Measurements from ENCODE around the gene CAPZA2. TPM values are rescaled to one million over a fixed set of nuclear protein-coding genes. Genes with fewer than 3 reads are reported as not detected.

The CAPZA2 gene
- total RNA-seq, 6 donors from 2014 or later: 45.1 to 260 (median 168) TPM

DNA sequence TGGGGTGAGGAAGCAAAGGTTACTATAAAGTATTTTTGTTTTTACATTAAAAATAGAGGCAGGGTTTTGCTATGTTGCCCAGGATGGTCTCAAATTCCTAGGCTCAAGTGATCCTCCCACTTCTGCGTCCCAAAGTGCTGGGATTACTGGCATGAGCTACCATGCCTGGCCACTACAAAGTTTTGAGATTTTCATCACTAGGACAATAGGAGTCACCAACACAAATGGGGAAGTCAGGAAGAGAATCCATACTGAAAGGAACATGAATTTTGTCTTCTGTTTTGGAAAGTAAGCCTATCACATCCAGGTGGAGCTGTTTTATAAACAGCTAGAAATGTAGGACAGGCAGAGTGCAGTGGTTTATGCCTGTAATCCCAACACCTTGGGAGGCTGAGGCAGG, 20.0 kb upstream of the CAPZA2 start:
- Histone ChIP-seq H3K27me3 (no peaks in the 10 kb centered on the region), H3K9me3 (no peaks in the 10 kb centered on the region), H3K4me1 (peaks cover 0 to 9% (median 0%) of the 10 kb centered on the region in 4 donors), H3K27ac (no peak overlapping the region), H3K36me3 (no peaks in the 10 kb centered on the region), H3K4me3 (no peak overlapping the region)
- ATAC-seq (ENCODE audit: low FRiP score in 2 of 2) (no peak), DNase-seq (no peak)
- 85 to 88% methylated on average over 1 of the region's 1 CpG for WGBS, 2 donors
- TF ChIP-seq EP300 (IDR thresholded peaks at IDR 0.05) (no peak), POLR2A (IDR thresholded peaks at IDR 0.05) (no peak), POLR2AphosphoS5 (IDR thresholded peaks at IDR 0.05) (no peak)
- TF ChIP-seq, protein P1, sequence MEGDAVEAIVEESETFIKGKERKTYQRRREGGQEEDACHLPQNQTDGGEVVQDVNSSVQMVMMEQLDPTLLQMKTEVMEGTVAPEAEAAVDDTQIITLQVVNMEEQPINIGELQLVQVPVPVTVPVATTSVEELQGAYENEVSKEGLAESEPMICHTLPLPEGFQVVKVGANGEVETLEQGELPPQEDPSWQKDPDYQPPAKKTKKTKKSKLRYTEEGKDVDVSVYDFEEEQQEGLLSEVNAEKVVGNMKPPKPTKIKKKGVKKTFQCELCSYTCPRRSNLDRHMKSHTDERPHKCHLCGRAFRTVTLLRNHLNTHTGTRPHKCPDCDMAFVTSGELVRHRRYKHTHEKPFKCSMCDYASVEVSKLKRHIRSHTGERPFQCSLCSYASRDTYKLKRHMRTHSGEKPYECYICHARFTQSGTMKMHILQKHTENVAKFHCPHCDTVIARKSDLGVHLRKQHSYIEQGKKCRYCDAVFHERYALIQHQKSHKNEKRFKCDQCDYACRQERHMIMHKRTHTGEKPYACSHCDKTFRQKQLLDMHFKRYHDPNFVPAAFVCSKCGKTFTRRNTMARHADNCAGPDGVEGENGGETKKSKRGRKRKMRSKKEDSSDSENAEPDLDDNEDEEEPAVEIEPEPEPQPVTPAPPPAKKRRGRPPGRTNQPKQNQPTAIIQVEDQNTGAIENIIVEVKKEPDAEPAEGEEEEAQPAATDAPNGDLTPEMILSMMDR (IDR thresholded peaks at IDR 0.05): no peak

DNA sequence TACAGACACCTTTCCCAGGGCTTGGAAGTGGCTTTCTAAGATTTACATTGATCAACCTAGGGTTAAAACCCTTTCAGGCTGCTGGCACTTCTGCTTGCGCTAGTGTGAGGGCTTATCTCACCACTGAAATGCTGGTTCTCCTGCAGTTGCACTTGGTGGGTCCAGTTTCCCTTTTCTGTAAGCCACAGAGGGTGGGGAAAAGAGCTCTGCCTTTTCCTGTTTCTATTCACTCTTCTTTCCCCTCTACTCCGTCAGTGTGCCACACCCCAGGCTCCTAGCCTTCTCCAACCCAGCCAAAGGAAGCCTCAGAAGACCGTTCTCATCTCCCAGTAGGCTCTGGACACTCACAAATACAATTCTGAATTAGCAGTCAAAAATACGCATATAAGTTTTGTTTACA, 19.0 kb upstream of the CAPZA2 start:
- Histone ChIP-seq H3K36me3 (no peaks in the 10 kb centered on the region), H3K27me3 (no peaks in the 10 kb centered on the region), H3K4me3 (no peak overlapping the region), H3K27ac (no peak overlapping the region), H3K9me3 (no peaks in the 10 kb centered on the region), H3K4me1 (peaks cover 0 to 9% (median 0%) of the 10 kb centered on the region in 4 donors)
- ATAC-seq (ENCODE audit: low FRiP score in 2 of 2): peak; percentile 73 to 89
- 36 to 48% methylated on average over 4 of the region's 4 CpGs for WGBS, 2 donors
- no peak for TF ChIP-seq POLR2AphosphoS5 (IDR thresholded peaks at IDR 0.05)
- TF ChIP-seq POLR2A (IDR thresholded peaks at IDR 0.05): peak in 1 of 4 donors; percentile 28
- peak in 1 of 2 donors; percentile 35 for DNase-seq

DNA sequence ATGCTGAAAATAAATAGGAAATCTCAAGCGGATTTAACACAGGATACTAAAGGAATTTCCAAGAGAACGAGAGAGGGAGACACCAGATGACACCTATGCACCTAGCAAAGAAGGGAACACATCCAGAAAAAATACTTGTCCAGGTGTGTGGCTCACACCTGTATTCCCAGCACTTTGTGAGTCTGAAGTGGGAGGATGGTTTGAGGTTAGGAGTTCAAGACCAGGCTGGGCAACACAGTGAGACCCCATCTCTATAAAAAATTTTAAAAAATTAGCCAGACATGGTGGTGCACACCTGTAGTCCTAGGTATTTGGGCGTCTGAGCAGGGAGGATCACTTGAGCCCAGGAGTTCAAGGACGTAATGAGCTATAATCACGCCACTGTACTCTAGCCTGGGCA, 11.2 kb upstream of the CAPZA2 start:
- DNase-seq: no peak
- Histone ChIP-seq H3K9me3 (no peaks in the 10 kb centered on the region), H3K4me1 (no peaks in the 10 kb centered on the region), H3K4me3 (no peak overlapping the region), H3K27me3 (no peaks in the 10 kb centered on the region), H3K36me3 (no peaks in the 10 kb centered on the region), H3K27ac (no peak overlapping the region)
- ATAC-seq (ENCODE audit: low FRiP score in 2 of 2): no peak
- TF ChIP-seq EP300 (IDR thresholded peaks at IDR 0.05) (no peak), POLR2A (IDR thresholded peaks at IDR 0.05) (no peak), POLR2AphosphoS5 (IDR thresholded peaks at IDR 0.05) (no peak)
- TF ChIP-seq, protein P1 (IDR thresholded peaks at IDR 0.05): no peak
- 88 to 94% methylated on average over 5 of the region's 5 CpGs for WGBS, 2 donors

DNA sequence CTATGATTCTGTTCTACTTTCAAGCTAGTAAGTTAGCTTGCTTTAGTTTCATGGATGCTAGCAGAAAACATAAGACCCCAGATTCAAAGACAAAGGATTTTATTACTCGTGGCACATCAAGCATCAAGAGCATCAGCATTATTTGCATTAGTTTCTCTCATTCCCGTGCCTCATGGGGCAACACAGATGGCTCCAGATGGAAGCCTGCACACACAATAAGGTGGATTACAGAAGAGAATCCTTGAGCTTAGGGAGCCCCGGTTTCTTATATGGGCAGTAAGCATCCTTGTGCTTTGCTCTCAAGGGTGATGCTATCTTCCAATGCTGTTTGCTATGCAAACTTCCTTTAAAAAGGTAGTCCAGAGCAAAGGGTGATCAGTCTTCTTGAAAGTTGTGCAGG, 10.7 kb upstream of the CAPZA2 start:
- H3K27ac ChIP-seq: no peak overlapping the region
- DNase-seq: no peak
- no peak for ATAC-seq (ENCODE audit: low FRiP score in 2 of 2)
- H3K4me3 ChIP-seq: no peak overlapping the region
- H3K36me3 ChIP-seq: no peaks in the 10 kb centered on the region
- no peaks in the 10 kb centered on the region for H3K9me3 ChIP-seq
- TF ChIP-seq POLR2A (IDR thresholded peaks at IDR 0.05) (no peak), POLR2AphosphoS5 (IDR thresholded peaks at IDR 0.05) (no peak)
- WGBS, 2 donors: 63 to 68% methylated on average over 3 of the region's 3 CpGs
- no peaks in the 10 kb centered on the region for H3K4me1 ChIP-seq
- no peaks in the 10 kb centered on the region for H3K27me3 ChIP-seq

DNA sequence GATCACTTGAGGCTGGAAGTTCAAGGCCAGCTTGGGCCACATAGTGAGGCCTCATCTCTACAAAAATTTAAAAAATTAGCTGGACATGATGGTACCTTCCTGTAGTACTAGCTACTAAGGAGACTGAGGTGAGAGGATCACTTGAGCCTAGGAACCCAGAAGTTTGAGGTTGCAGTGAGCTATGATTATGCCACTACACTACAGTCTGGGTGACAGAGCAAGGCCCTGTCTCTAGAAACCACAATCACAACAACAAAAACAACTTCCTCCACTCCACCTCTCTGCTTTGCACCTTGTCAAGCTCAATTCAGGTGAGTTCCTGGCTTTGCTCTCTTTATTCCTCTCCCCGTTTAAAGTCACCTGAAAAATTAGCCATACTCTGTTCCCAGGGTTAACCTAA, 8.3 kb upstream of the CAPZA2 start:
- no peaks in the 10 kb centered on the region for H3K36me3 ChIP-seq
- WGBS, 2 donors: 95 to 100% methylated on average over 1 of the region's 1 CpG
- TF ChIP-seq POLR2A (IDR thresholded peaks at IDR 0.05): no peak
- TF ChIP-seq, protein P1 (IDR thresholded peaks at IDR 0.05): no peak
- TF ChIP-seq EP300 (IDR thresholded peaks at IDR 0.05): no peak
- ATAC-seq (ENCODE audit: low FRiP score in 2 of 2) (no peak), DNase-seq (no peak)
- no peaks in the 10 kb centered on the region for H3K9me3 ChIP-seq
- no peaks in the 10 kb centered on the region for H3K27me3 ChIP-seq
- H3K4me3 ChIP-seq: no peak overlapping the region
- H3K27ac ChIP-seq: no peak overlapping the region
- H3K4me1 ChIP-seq: peaks cover 0 to 4% (median 1%) of the 10 kb centered on the region in 4 donors

DNA sequence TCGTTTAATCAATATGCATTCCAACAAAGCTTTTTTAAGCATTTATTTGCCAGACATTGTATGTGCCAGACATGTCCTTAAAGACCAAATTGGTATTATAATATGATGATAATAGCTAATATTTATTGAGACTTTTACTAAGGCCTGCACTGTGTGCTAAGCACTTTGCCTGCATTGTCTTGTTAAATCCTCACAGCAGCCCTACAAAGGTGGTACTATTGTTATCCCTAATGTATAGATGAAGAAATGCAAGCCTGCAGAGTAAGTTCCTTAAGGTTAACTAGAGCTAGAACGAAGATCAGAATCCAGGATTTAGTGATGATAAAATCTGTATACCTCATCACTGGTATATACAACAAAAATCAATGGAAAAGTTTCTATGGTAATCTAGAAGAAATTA, 5.3 kb upstream of the CAPZA2 start:
- TF ChIP-seq EP300 (IDR thresholded peaks at IDR 0.05) (no peak), POLR2AphosphoS5 (IDR thresholded peaks at IDR 0.05) (no peak), POLR2A (IDR thresholded peaks at IDR 0.05) (no peak)
- TF ChIP-seq, protein P1 (IDR thresholded peaks at IDR 0.05): no peak
- Histone ChIP-seq H3K4me3 (no peak overlapping the region), H3K27ac (no peak overlapping the region), H3K27me3 (no peaks in the 10 kb centered on the region), H3K9me3 (no peaks in the 10 kb centered on the region), H3K36me3 (no peaks in the 10 kb centered on the region), H3K4me1 (peaks cover 5 to 10% (median 9%) of the 10 kb centered on the region in 4 donors)
- no peak for ATAC-seq (ENCODE audit: low FRiP score in 2 of 2)
- no peak for DNase-seq
- WGBS, 2 donors: 85 to 91% methylated on average over 2 of the region's 2 CpGs

Measured in upper lobe of left lung (tissue), 6 donors.